Osteoblast (primary cell): ENCODE measurements around the gene WDTC1. TPM values are rescaled to one million over a fixed set of nuclear protein-coding genes. Genes with fewer than 3 reads are reported as not detected.
"Not testable (repeated sequence)": the region's sequence is repeated elsewhere in the genome, so short reads cannot be mapped to it uniquely, and the experiment has no call there.

ENCODE experiments used
- DNase-seq: peaks from one replicate; pipeline ENCODE4 v3.0.0; 2011; ENCODE audit warnings: low spot score, mixed read lengths; ENCODE audit not compliant: insufficient read length; ENCODE audit errors: missing footprints
- H2AFZ ChIP-seq: 2 replicates; pipeline ENCODE4 v1.6.0; 2011; ENCODE audit warnings: mild to moderate bottlenecking, low read length
- H3K27ac ChIP-seq: 2 replicates; pipeline ENCODE4 v1.5.1; 2011; ENCODE audit warnings: mild to moderate bottlenecking, low read depth, low read length, moderate library complexity
- H3K27me3 ChIP-seq: 2 replicates; pipeline ENCODE4 v1.6.0; 2012; ENCODE audit warnings: mild to moderate bottlenecking, control low read depth, inconsistent platforms, low read length, moderate library complexity; ENCODE audit not compliant: insufficient read depth
- H3K36me3 ChIP-seq: 2 replicates; pipeline ENCODE4 v1.5.1; 2011; ENCODE audit warnings: mild to moderate bottlenecking, low read length, control low read depth, moderate library complexity; ENCODE audit not compliant: insufficient read depth
- H3K4me1 ChIP-seq: 2 replicates; pipeline ENCODE4 v1.5.1; 2011; ENCODE audit warnings: mild to moderate bottlenecking, low read length, control low read depth, moderate library complexity; ENCODE audit not compliant: insufficient read depth
- H3K4me2 ChIP-seq: 2 replicates; pipeline ENCODE4 v1.6.0; 2011; ENCODE audit warnings: mild to moderate bottlenecking, low read length; ENCODE audit not compliant: insufficient read depth
- H3K4me3 ChIP-seq: fragments of 200-600 bp; sonication (generic); 3 replicates; pipeline ENCODE4 v1.5.1; 2012; ENCODE audit warnings: mild to moderate bottlenecking, low read length, inconsistent platforms; ENCODE audit not compliant: insufficient read depth
- H3K79me2 ChIP-seq: 2 replicates; pipeline ENCODE4 v1.6.0; 2012; ENCODE audit warnings: mild to moderate bottlenecking, low read length, control low read depth, inconsistent platforms; ENCODE audit not compliant: insufficient read depth
- H3K9me3 ChIP-seq: 2 replicates; pipeline ENCODE4 v1.5.1; 2011; ENCODE audit warnings: low read depth, low read length, control low read depth
- H4K20me1 ChIP-seq: 2 replicates; pipeline ENCODE4 v1.6.0; 2012; ENCODE audit warnings: mild to moderate bottlenecking, low read length, control low read depth; ENCODE audit not compliant: insufficient read depth
- CTCF ChIP-seq: IDR thresholded peaks from 2 replicates; pipeline ENCODE4 v1.5.1; 2011; ENCODE audit warnings: mild to moderate bottlenecking, low read depth, low read length, moderate library complexity; ENCODE audit errors: extremely low read depth
- total RNA-seq: library from RNA; depleted of rRNA; stranded (reverse); fragments of >200 nt; gene quantifications from 2 replicates; pipeline ENCODE4 v1.2.3, GENCODE V29; 2012

WDTC1 gene
- total RNA-seq, 1 donor, result 34.4 TPM

DNA sequence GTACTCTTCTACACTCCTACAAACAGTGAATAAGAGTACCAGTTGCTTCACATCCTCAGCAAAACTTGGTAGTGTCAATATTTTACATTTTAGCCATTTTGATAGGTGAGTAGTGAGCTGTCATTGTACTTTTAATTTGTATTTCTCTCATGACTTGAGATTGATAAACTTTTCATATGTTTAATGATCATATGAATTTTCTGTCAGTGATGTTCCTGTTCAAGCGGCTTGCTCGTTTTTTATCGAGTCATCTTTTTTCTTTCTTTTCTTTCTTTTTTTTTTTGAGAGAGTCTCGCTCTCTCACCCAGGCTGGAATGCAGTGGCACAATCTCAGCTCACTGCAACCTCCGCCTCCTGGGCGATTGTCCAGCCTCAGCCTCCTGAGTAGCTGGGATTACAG lies 17.0 kb upstream of the WDTC1 start:
- DNase-seq, result no peak
- no peak overlapping the region for H3K4me2 ChIP-seq
- peaks cover 6% of the 10 kb centered on the region for H3K27me3 ChIP-seq
- no peak overlapping the region for H3K4me3 ChIP-seq
- no peak overlapping the region for H2AFZ ChIP-seq
- no peaks in the 10 kb centered on the region for H3K4me1 ChIP-seq
- TF ChIP-seq CTCF, result no peak
- H3K79me2 ChIP-seq, result no peaks in the 10 kb centered on the region
- no peaks in the 10 kb centered on the region for H4K20me1 ChIP-seq
- H3K27ac ChIP-seq, result no peak overlapping the region
- no peaks in the 10 kb centered on the region for H3K9me3 ChIP-seq
- H3K36me3 ChIP-seq, result no peaks in the 10 kb centered on the region

GRCh38 chr1:27218736-27219135 lies 15.7 kb upstream of the WDTC1 start:
- H3K4me3 ChIP-seq, result no peak overlapping the region
- peaks cover 6% of the 10 kb centered on the region for H3K27me3 ChIP-seq
- no peak for TF ChIP-seq CTCF
- no peak overlapping the region for H2AFZ ChIP-seq
- H3K4me1 ChIP-seq, result no peaks in the 10 kb centered on the region
- H3K4me2 ChIP-seq, result no peak overlapping the region
- no peak overlapping the region for H3K27ac ChIP-seq
- H4K20me1 ChIP-seq, result no peaks in the 10 kb centered on the region
- DNase-seq, result no peak
- H3K36me3 ChIP-seq, result no peaks in the 10 kb centered on the region
- H3K79me2 ChIP-seq, result no peaks in the 10 kb centered on the region
- no peaks in the 10 kb centered on the region for H3K9me3 ChIP-seq

DNA sequence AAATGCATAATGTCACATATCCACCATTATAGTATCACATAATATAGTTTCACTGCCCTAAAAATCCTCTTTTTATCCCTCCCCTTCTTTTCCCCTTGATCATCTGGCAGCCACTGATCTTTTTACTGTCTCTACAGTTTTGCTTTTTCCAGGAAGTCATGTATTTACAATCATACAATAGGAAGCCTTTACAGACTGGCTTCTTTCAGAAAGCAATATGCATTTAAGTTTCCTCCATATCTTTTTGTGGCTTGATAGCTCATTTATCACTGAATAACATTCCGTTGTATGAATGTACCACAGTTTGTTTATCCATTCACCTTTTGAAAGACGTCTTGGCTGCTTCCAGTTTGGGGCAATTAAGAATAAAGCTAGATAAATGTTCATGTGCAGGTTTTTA lies 14.3 kb upstream of the WDTC1 start:
- H3K9me3 ChIP-seq, result no peaks in the 10 kb centered on the region
- H3K4me3 ChIP-seq, result no peak overlapping the region
- H4K20me1 ChIP-seq, result no peaks in the 10 kb centered on the region
- no peak overlapping the region for H2AFZ ChIP-seq
- H3K27ac ChIP-seq, result no peak overlapping the region
- no peaks in the 10 kb centered on the region for H3K79me2 ChIP-seq
- DNase-seq, result no peak
- no peaks in the 10 kb centered on the region for H3K4me1 ChIP-seq
- no peaks in the 10 kb centered on the region for H3K36me3 ChIP-seq
- no peak overlapping the region for H3K4me2 ChIP-seq
- peaks cover 6% of the 10 kb centered on the region for H3K27me3 ChIP-seq
- no peak for TF ChIP-seq CTCF

DNA sequence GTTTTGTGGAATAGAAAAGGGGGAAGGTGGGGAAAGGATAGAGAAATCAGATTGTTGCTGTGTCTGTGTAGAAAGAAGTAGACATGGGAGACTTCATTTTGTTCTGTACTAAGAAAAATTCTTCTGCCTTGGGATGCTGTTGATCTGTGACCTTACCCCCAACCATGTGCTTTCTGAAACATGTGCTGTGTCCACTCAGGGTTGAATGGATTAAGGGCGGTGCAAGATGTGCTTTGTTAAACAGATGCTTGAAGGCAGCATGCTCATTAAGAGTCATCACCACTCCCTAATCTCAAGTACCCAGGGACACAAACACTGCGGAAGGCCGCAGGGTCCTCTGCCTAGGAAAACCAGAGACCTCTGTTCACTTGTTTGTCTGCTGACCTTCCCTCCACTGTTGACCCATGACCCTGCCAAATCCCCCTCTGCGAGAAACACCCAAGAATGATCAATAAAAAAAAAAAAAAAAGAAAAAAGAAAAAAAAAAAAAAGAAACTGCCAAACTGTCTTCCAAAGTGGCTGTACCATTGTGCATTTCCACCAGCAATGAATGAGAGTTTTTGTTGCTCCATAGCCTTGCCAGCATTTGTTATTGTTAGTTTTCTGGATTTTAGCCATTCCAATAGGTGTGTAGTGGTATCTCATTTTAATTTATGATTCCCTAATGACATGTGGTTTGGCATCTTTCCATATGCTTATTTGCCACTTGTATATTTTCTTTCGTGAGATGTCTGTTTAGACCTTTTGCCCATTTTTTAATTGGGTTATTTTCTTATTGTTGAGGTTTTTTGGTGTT lies 13.5 kb upstream of the WDTC1 start:
- not testable (repeated sequence) for H3K36me3 ChIP-seq, H3K4me2 ChIP-seq

More for the DNA sequence above, 13.5 kb upstream of the WDTC1 start:
- H3K4me3 ChIP-seq, H3K4me1 ChIP-seq, H3K27me3 ChIP-seq, H3K79me2 ChIP-seq, H2AFZ ChIP-seq, H3K9me3 ChIP-seq, H3K27ac ChIP-seq, DNase-seq, H4K20me1 ChIP-seq: not testable (repeated sequence)
